ENCODE data around the gene FAM20C.
A peak's percentile ranks its signal among the peaks of the same experiment; 100 is the strongest.

FAM20C gene

DNA sequence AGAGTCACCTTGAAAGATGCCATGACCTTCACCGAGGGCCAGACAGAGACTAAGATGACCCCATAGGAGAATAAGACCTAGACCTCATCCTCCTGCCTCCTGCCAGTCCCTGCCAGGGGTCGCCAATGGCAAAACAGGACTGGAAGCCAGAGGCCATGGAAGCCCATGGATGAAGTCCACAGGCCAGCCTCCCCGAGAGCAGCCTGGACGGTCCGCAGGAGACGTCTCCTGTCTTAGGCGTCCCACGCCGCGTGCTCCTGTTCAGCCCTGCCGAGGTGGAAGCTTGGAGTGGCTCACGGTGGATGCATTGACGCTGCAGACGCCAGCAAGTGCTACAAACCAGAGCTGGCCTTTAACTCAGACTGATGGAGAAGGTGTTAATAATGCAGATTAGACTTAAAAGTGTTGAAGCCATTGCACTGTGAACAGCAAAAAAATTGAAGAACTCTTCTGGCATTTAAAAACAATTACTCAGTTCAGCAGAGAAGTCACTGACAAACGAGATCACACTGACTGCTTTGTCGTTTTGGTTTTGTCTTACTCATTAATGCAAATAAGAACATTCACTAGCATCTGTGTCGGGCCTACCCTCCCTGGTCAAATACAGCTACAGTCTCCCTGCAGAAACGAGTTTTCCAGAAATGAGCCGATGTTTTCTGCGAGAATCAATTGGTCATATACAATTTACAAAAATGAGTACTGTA, 38.1 kb upstream of the FAM20C start:
- Histone ChIP-seq H3K27me3 (ENCODE audit: control insufficient read depth in 1 of 2, insufficient read depth in 1 of 2, low read length in 2 of 2) (peaks cover 8 to 16% of the 10 kb centered on the region in 2 experiments), H3K4me3 (ENCODE audit: insufficient read depth in 1 of 2, low read depth in 1 of 2, low read length in 2 of 2) (no peak overlapping the region), H2BK12ac (ENCODE audit: low read length in 2 of 2) (no peak overlapping the region), H3K36me3 (ENCODE audit: control insufficient read depth in 1 of 2, insufficient read depth in 2 of 2, low read depth in 1 of 2, low read length in 2 of 2) (peaks cover 0 to 4% of the 10 kb centered on the region in 2 experiments), H2AFZ (ENCODE audit: low read depth, low read length) (no peak overlapping the region), H3K79me1 (replicated peaks; ENCODE audit: low read length, poor library complexity, severe bottlenecking) (peaks cover 1% of the 10 kb centered on the region), H4K91ac (ENCODE audit: low read length) (no peak overlapping the region), H2BK120ac (ENCODE audit: low read depth, low read length) (no peak overlapping the region), H4K8ac (ENCODE audit: low read length) (no peak overlapping the region), H3K27ac (ENCODE audit: low read length, poor library complexity, severe bottlenecking) (no peak overlapping the region), H3K18ac (ENCODE audit: low read depth in 1 of 2, low read length in 2 of 2) (no peak overlapping the region), H3K23ac (ENCODE audit: low read length in 2 of 2) (no peak overlapping the region), H3K14ac (ENCODE audit: low read length in 2 of 2) (no peak overlapping the region), H3K4ac (ENCODE audit: low read depth in 1 of 2, low read length in 2 of 2) (no peak overlapping the region), H2BK15ac (ENCODE audit: low read depth, poor library complexity, severe bottlenecking) (no peak overlapping the region), H2AK5ac (ENCODE audit: low read length, severe bottlenecking) (no peak overlapping the region), H3K9ac (ENCODE audit: low read length) (no peak overlapping the region), H3K4me1 (ENCODE audit: control insufficient read depth, insufficient read depth, low read depth, low read length) (peaks cover 13% of the 10 kb centered on the region), H3K9me3 (ENCODE audit: control insufficient read depth, low read length) (no peaks in the 10 kb centered on the region), H3K4me2 (ENCODE audit: low read length, poor library complexity, severe bottlenecking) (no peak overlapping the region), H2BK5ac (ENCODE audit: low read depth, low read length, poor library complexity, severe bottlenecking) (no peak overlapping the region)
- no peak for DNase-seq
- 84% methylated on average over 18 of the region's 20 CpGs for WGBS

DNA sequence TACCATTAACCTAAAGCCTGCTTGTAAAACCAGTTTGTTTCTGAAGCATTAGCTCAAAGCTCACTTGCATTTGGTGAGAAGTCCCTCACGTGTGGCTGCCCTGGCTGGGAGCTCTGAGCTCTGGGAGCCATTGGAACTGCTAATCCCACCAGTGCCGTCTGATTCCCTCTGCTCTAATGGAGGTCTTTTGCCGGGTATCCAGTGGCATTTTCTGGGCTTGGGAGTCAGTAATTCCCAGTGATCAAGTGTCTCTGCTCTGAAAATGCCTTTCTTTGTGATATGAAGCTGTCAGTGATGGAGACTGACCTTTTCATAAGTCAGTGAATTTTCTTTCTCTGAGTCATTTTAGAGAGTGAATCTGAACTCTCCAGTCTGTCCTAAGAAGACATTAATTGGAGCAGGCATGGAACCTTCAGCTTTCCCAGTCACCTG, 36.9 kb upstream of the FAM20C start:
- Histone ChIP-seq H3K4me1 (ENCODE audit: control insufficient read depth, insufficient read depth, low read depth, low read length) (peaks cover 5% of the 10 kb centered on the region), H4K8ac (ENCODE audit: low read length) (no peak overlapping the region), H3K27me3 (ENCODE audit: control insufficient read depth in 1 of 2, insufficient read depth in 1 of 2, low read length in 2 of 2) (peaks cover 8 to 19% of the 10 kb centered on the region in 2 experiments), H2BK15ac (ENCODE audit: low read depth, poor library complexity, severe bottlenecking) (no peak overlapping the region), H2BK5ac (ENCODE audit: low read depth, low read length, poor library complexity, severe bottlenecking) (no peak overlapping the region), H2AFZ (ENCODE audit: low read depth, low read length) (no peak overlapping the region), H3K9me3 (ENCODE audit: control insufficient read depth, low read length) (no peaks in the 10 kb centered on the region), H3K4ac (ENCODE audit: low read depth in 1 of 2, low read length in 2 of 2) (no peak overlapping the region), H3K14ac (ENCODE audit: low read length in 2 of 2) (no peak overlapping the region), H3K4me2 (ENCODE audit: low read length, poor library complexity, severe bottlenecking) (no peak overlapping the region), H4K91ac (ENCODE audit: low read length) (no peak overlapping the region), H2BK120ac (ENCODE audit: low read depth, low read length) (no peak overlapping the region), H2AK5ac (ENCODE audit: low read length, severe bottlenecking) (no peak overlapping the region), H3K27ac (ENCODE audit: low read length, poor library complexity, severe bottlenecking) (no peak overlapping the region), H3K79me1 (replicated peaks; ENCODE audit: low read length, poor library complexity, severe bottlenecking) (no peaks in the 10 kb centered on the region), H3K4me3 (ENCODE audit: insufficient read depth in 1 of 2, low read depth in 1 of 2, low read length in 2 of 2) (no peak overlapping the region), H3K23ac (ENCODE audit: low read length in 2 of 2) (no peak overlapping the region), H3K9ac (ENCODE audit: low read length) (no peak overlapping the region), H3K36me3 (ENCODE audit: control insufficient read depth in 1 of 2, insufficient read depth in 2 of 2, low read depth in 1 of 2, low read length in 2 of 2) (no peaks in the 10 kb centered on the region), H3K18ac (ENCODE audit: low read depth in 1 of 2, low read length in 2 of 2) (no peak overlapping the region), H2BK12ac (ENCODE audit: low read length in 2 of 2) (no peak overlapping the region)
- 62% methylated on average over 3 of the region's 3 CpGs for WGBS
- peak; percentile 13 for DNase-seq

DNA sequence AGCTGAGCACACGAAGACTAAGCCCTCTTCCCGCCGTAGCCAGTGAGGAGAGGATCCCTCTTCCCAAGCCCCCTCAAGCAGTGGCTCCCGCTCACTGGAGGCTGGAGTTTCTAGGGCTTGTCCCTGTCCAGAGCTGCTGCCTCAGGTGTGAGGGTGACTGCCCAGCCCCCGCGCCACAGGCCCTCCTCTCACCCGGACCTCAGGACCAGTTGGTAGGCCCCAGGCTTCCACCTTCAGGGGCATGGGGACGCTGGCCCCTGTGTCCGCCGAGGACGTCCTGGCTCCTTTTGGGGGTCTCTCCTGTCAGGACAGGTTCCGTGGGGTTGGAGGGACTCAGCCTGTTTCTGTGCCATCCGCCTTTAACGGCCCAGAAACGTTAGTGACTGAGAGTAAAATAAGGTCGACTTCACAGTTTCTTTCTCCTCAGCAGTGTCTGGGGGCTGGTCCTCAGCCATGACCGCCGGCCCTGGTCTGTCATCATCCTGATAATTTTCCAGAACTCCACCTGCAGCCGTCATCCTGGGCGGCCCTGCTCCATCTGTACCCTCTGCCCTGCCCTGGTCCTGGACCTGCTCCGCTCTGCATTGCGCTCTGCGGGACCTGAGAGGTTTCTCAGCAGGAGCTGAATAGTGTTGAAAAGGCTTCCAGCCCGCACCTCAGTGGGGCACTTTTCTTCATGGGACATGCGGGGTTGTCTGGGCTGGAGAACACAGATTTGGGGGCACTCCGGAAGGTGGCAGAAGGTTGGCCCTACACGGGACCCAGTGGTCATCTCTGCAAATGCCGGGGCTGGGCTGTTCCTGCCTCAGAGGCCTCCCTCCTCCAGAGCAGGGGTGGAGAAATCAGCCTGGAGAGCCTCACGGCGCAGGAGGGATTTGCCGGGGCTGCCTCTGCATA, 36.0 kb upstream of the FAM20C start:
- H2AFZ ChIP-seq (ENCODE audit: low read depth, low read length), result no peak overlapping the region
- no peak overlapping the region for H3K4ac ChIP-seq (ENCODE audit: low read depth in 1 of 2, low read length in 2 of 2)
- no peak overlapping the region for H2BK120ac ChIP-seq (ENCODE audit: low read depth, low read length)
- no peak overlapping the region for H2BK12ac ChIP-seq (ENCODE audit: low read length in 2 of 2)
- H4K91ac ChIP-seq (ENCODE audit: low read length), result no peak overlapping the region
- H4K8ac ChIP-seq (ENCODE audit: low read length), result no peak overlapping the region
- H3K9ac ChIP-seq (ENCODE audit: low read length), result no peak overlapping the region
- no peak overlapping the region for H3K27ac ChIP-seq (ENCODE audit: low read length, poor library complexity, severe bottlenecking)
- H3K4me3 ChIP-seq (ENCODE audit: insufficient read depth in 1 of 2, low read depth in 1 of 2, low read length in 2 of 2), result no peak overlapping the region
- H3K4me2 ChIP-seq (ENCODE audit: low read length, poor library complexity, severe bottlenecking), result no peak overlapping the region
- WGBS, result 85% methylated on average over 31 of the region's 31 CpGs
- H3K23ac ChIP-seq (ENCODE audit: low read length in 2 of 2), result no peak overlapping the region
- H3K27me3 ChIP-seq (ENCODE audit: control insufficient read depth in 1 of 2, insufficient read depth in 1 of 2, low read length in 2 of 2), result peaks cover 8 to 25% of the 10 kb centered on the region in 2 experiments
- no peak overlapping the region for H2BK15ac ChIP-seq (ENCODE audit: low read depth, poor library complexity, severe bottlenecking)
- H3K79me1 ChIP-seq (replicated peaks; ENCODE audit: low read length, poor library complexity, severe bottlenecking), result no peaks in the 10 kb centered on the region
- peaks cover 5% of the 10 kb centered on the region for H3K4me1 ChIP-seq (ENCODE audit: control insufficient read depth, insufficient read depth, low read depth, low read length)
- H3K36me3 ChIP-seq (ENCODE audit: control insufficient read depth in 1 of 2, insufficient read depth in 2 of 2, low read depth in 1 of 2, low read length in 2 of 2), result no peaks in the 10 kb centered on the region
- no peak overlapping the region for H3K18ac ChIP-seq (ENCODE audit: low read depth in 1 of 2, low read length in 2 of 2)
- no peak overlapping the region for H2BK5ac ChIP-seq (ENCODE audit: low read depth, low read length, poor library complexity, severe bottlenecking)
- H3K14ac ChIP-seq (ENCODE audit: low read length in 2 of 2), result peak overlapping the region in 1 of 2 experiments; percentile 21
- H2AK5ac ChIP-seq (ENCODE audit: low read length, severe bottlenecking), result no peak overlapping the region
- DNase-seq, result no peak
- no peaks in the 10 kb centered on the region for H3K9me3 ChIP-seq (ENCODE audit: control insufficient read depth, low read length)

- no peak overlapping the region for H4K91ac ChIP-seq (ENCODE audit: low read length)
- no peak overlapping the region for H3K18ac ChIP-seq (ENCODE audit: low read depth in 1 of 2, low read length in 2 of 2)
- H3K4me1 ChIP-seq (ENCODE audit: control insufficient read depth, insufficient read depth, low read depth, low read length), result peaks cover 5% of the 10 kb centered on the region
- no peak overlapping the region for H2AK5ac ChIP-seq (ENCODE audit: low read length, severe bottlenecking)
- no peak overlapping the region for H4K8ac ChIP-seq (ENCODE audit: low read length)
- H3K4me3 ChIP-seq (ENCODE audit: insufficient read depth in 1 of 2, low read depth in 1 of 2, low read length in 2 of 2), result no peak overlapping the region
- no peak for DNase-seq
- H3K79me1 ChIP-seq (replicated peaks; ENCODE audit: low read length, poor library complexity, severe bottlenecking), result no peaks in the 10 kb centered on the region
- no peak overlapping the region for H2BK12ac ChIP-seq (ENCODE audit: low read length in 2 of 2)
- no peak overlapping the region for H3K14ac ChIP-seq (ENCODE audit: low read length in 2 of 2)
- no peaks in the 10 kb centered on the region for H3K36me3 ChIP-seq (ENCODE audit: control insufficient read depth in 1 of 2, insufficient read depth in 2 of 2, low read depth in 1 of 2, low read length in 2 of 2)
- H3K4ac ChIP-seq (ENCODE audit: low read depth in 1 of 2, low read length in 2 of 2), result no peak overlapping the region
- WGBS, result 93% methylated on average over 9 of the region's 9 CpGs
- peaks cover 8 to 31% of the 10 kb centered on the region in 2 experiments for H3K27me3 ChIP-seq (ENCODE audit: control insufficient read depth in 1 of 2, insufficient read depth in 1 of 2, low read length in 2 of 2)
- H2BK5ac ChIP-seq (ENCODE audit: low read depth, low read length, poor library complexity, severe bottlenecking), result no peak overlapping the region
- no peak overlapping the region for H3K23ac ChIP-seq (ENCODE audit: low read length in 2 of 2)
- H2BK15ac ChIP-seq (ENCODE audit: low read depth, poor library complexity, severe bottlenecking), result no peak overlapping the region
- no peak overlapping the region for H3K9ac ChIP-seq (ENCODE audit: low read length)
- no peaks in the 10 kb centered on the region for H3K9me3 ChIP-seq (ENCODE audit: control insufficient read depth, low read length)
- H3K27ac ChIP-seq (ENCODE audit: low read length, poor library complexity, severe bottlenecking), result no peak overlapping the region
- H3K4me2 ChIP-seq (ENCODE audit: low read length, poor library complexity, severe bottlenecking), result no peak overlapping the region
- no peak overlapping the region for H2BK120ac ChIP-seq (ENCODE audit: low read depth, low read length)
- H2AFZ ChIP-seq (ENCODE audit: low read depth, low read length), result no peak overlapping the region
Measured at GRCh38 chr7:157008-157310, 35.4 kb upstream of the FAM20C start.
